Endothelial cell of umbilical vein (primary cell): Measurements from ENCODE around the gene RASL10B. TPM values are rescaled to one million over a fixed set of nuclear protein-coding genes. Genes with fewer than 3 reads are reported as not detected.
A peak's percentile ranks its signal among the peaks of the same experiment; 100 is the strongest.

ENCODE experiments used
- BruUV-seq: library from RNA; stranded (reverse); fragments of 400-500 nt; replicated peaks from 2 replicates; lab custom pipeline; 2021; lab: Mats Ljungman, UMichigan
- CTCF ChIA-PET: fragments of 300-600, 350-600 bp; sonication (Branson Sonifier 250); formaldehyde crosslinking; loops from one replicate; lab custom pipeline; 2021; ENCODE audit warnings: antibody characterized with exemption, inconsistent platforms; lab: Charles Lee
- POLR2A ChIA-PET: fragments of 300-600, 350-600 bp; sonication (Branson Sonifier 250); formaldehyde crosslinking; loops from one replicate; lab custom pipeline; 2021; ENCODE audit warnings: antibody characterized with exemption, inconsistent platforms; lab: Charles Lee
- DNase-seq: peaks from one replicate; pipeline ENCODE4 v3.0.0-alpha.2; 2011; ENCODE audit warnings: low read depth, low spot score
- FAIRE-seq: peaks from 2 replicates; lab custom pipeline; 2011; peaks lifted over from hg19 to GRCh38; lab: Jason Lieb, UNC
- H2AFZ ChIP-seq: 2 replicates; pipeline ENCODE4 v1.6.0; 2012; ENCODE audit warnings: low read depth, low read length, control low read depth, inconsistent platforms
- H3K27ac ChIP-seq: 2 replicates; pipeline ENCODE4 v1.5.1; 2011; ENCODE audit warnings: low read depth, mild to moderate bottlenecking, control low read depth, low read length, moderate library complexity; ENCODE audit not compliant: insufficient read depth
- H3K27me3 ChIP-seq, 2 experiments: 2 replicates each; pipeline versions ENCODE4 v1.6.0 to v1.6.1; 2011; ENCODE audit warnings: low read length in 2 of 2, mixed read lengths in 1 of 2; ENCODE audit not compliant: control insufficient read depth in 2 of 2, insufficient read depth in 2 of 2
- H3K36me3 ChIP-seq, 2 experiments: 2 replicates in 1 of 2; 3 replicates in 1 of 2; pipeline ENCODE4 v1.5.1; 2011; ENCODE audit warnings: low read length in 2 of 2, mild to moderate bottlenecking in 1 of 2, moderate library complexity in 1 of 2; ENCODE audit not compliant: control insufficient read depth in 2 of 2, insufficient read depth in 2 of 2; ENCODE audit errors: extremely low read depth in 1 of 2
- H3K4me1 ChIP-seq: 3 replicates; pipeline ENCODE4 v1.5.1; 2011; ENCODE audit warnings: mild to moderate bottlenecking, low read length; ENCODE audit not compliant: control insufficient read depth, insufficient read depth; ENCODE audit errors: extremely low read depth
- H3K4me2 ChIP-seq: 2 replicates; pipeline ENCODE4 v1.6.1; 2011; ENCODE audit warnings: low read length, control low read depth, mixed read lengths; ENCODE audit not compliant: insufficient read depth
- H3K4me3 ChIP-seq, 3 experiments: fragments of 200-600 bp in 1 of 3; sonication (generic), shearing (Covaris generic) in 1 of 3; replicated peaks in 1 of 3; 2 replicates each; pipeline ENCODE4 v1.5.1; 2011 to 2016; ENCODE audit warnings: control low read depth in 3 of 3, low read length in 3 of 3, mild to moderate bottlenecking in 2 of 3, inconsistent platforms in 1 of 3, low read depth in 1 of 3, moderate library complexity in 1 of 3; ENCODE audit not compliant: insufficient read depth in 1 of 3
- H3K79me2 ChIP-seq: 2 replicates; pipeline ENCODE4 v1.6.0; 2012; ENCODE audit warnings: low read length, inconsistent platforms; ENCODE audit not compliant: control insufficient read depth, insufficient read depth
- H3K9ac ChIP-seq: replicated peaks from 2 replicates; pipeline ENCODE3; 2011; ENCODE audit warnings: low read length, control low read depth; ENCODE audit not compliant: insufficient read depth; ENCODE audit errors: extremely low read depth
- H3K9me1 ChIP-seq: replicated peaks from 3 replicates; pipeline ENCODE4 v1.6.0; 2011; ENCODE audit warnings: mild to moderate bottlenecking, low read length; ENCODE audit not compliant: control insufficient read depth, insufficient read depth; ENCODE audit errors: extremely low read depth
- H3K9me3 ChIP-seq: replicated peaks from 2 replicates; pipeline ENCODE4 v1.5.1; 2012; ENCODE audit warnings: low read length, inconsistent platforms; ENCODE audit not compliant: control insufficient read depth, insufficient read depth
- H4K20me1 ChIP-seq: replicated peaks from 2 replicates; pipeline ENCODE3; 2011; ENCODE audit warnings: mild to moderate bottlenecking, low read length; ENCODE audit not compliant: control insufficient read depth, insufficient read depth; ENCODE audit errors: extremely low read depth
- GATA2 ChIP-seq: IDR thresholded peaks from 2 replicates; pipeline ENCODE4 v1.7.0; 2011; ENCODE audit warnings: low read depth, mild to moderate bottlenecking, moderate library complexity, mixed read lengths, low read length; ENCODE audit not compliant: insufficient read length, insufficient read depth
- JUN ChIP-seq: IDR thresholded peaks from 2 replicates; pipeline ENCODE4 v1.6.1; 2011; ENCODE audit warnings: borderline replicate concordance, low read depth; ENCODE audit not compliant: insufficient read length, insufficient read depth
- MYC ChIP-seq: IDR thresholded peaks from one replicate; pipeline ENCODE4 v1.6.1; 2011; ENCODE audit warnings: mild to moderate bottlenecking, low read depth, low read length
- POLR2A ChIP-seq: IDR thresholded peaks from 2 replicates; pipeline ENCODE4 v1.6.1; 2012; ENCODE audit warnings: low read depth, mild to moderate bottlenecking, control low read depth, low read length
- dilution Hi-C: fragments of 300-500 bp; cut with MboI; formaldehyde crosslinking; loops from one replicate; pipeline ENCODE4 v1.15.0; 2019; ENCODE audit warnings: low sequenced_read_pairs; ENCODE audit not compliant: extremely low pct_ligation_motif_present
- intact Hi-C: fragments of 100-400 bp; cut with micrococcal nuclease; formaldehyde crosslinking; loops from one replicate; pipeline ENCODE4 v1.10.0; 2022
- polyA plus RNA-seq, 4 experiments: library from polyadenylated mRNA; depleted of rRNA in 3 of 4; stranded (reverse) in 3 of 4; unstranded in 1 of 4; fragments of >200 nt; gene quantifications; 2 replicates each; pipeline versions ENCODE4 v1.2.1 to v1.2.3, GENCODE V29; 2011 to 2012; ENCODE audit warnings: missing spikeins in 1 of 4
- total RNA-seq: library from RNA; stranded (reverse); gene quantifications from 2 replicates; pipeline ENCODE4 v1.2.3, GENCODE V29; 2021
- TF ChIP-seq, protein P1 (sequence below), 2 donors: IDR thresholded peaks; 1 replicate in 1 of 2; 2 replicates in 1 of 2; pipeline ENCODE4 v1.5.1; 2011; ENCODE audit warnings: low read length in 2 of 2, mild to moderate bottlenecking in 2 of 2, moderate library complexity in 2 of 2, control low read depth in 1 of 2, inconsistent platforms in 1 of 2, low read depth in 1 of 2; ENCODE audit not compliant: insufficient read depth in 1 of 2; ENCODE audit errors: extremely low read depth in 1 of 2
- TF ChIP-seq, protein P2 (sequence below): IDR thresholded peaks from 2 replicates; pipeline ENCODE4 v1.6.1; 2011; ENCODE audit not compliant: insufficient read depth, insufficient read length

RASL10B gene
- total and polyA plus RNA-seq, 2 donors (not counting 3 experiments of a cell fraction or from before 2014, with no cell fraction given): 0.19 to 0.71 TPM

GRCh38 chr17:35740997-35741931, 9.8 kb downstream of the RASL10B start:
- Histone ChIP-seq H3K9me3 (no peaks in the 10 kb centered on the region), H3K4me1 (no peaks in the 10 kb centered on the region), H3K4me2 (no peak overlapping the region), H3K36me3 (no peaks in the 10 kb centered on the region), H3K9ac (no peak overlapping the region), H3K4me3 (no peak overlapping the region), H3K27ac (no peak overlapping the region), H3K27me3 (peaks cover 32 to 37% of the 10 kb centered on the region in 2 experiments), H2AFZ (no peak overlapping the region), H3K9me1 (no peaks in the 10 kb centered on the region), H4K20me1 (no peaks in the 10 kb centered on the region), H3K79me2 (no peaks in the 10 kb centered on the region)
- BruUV-seq: no TSS peak
- TF ChIP-seq, protein P1, sequence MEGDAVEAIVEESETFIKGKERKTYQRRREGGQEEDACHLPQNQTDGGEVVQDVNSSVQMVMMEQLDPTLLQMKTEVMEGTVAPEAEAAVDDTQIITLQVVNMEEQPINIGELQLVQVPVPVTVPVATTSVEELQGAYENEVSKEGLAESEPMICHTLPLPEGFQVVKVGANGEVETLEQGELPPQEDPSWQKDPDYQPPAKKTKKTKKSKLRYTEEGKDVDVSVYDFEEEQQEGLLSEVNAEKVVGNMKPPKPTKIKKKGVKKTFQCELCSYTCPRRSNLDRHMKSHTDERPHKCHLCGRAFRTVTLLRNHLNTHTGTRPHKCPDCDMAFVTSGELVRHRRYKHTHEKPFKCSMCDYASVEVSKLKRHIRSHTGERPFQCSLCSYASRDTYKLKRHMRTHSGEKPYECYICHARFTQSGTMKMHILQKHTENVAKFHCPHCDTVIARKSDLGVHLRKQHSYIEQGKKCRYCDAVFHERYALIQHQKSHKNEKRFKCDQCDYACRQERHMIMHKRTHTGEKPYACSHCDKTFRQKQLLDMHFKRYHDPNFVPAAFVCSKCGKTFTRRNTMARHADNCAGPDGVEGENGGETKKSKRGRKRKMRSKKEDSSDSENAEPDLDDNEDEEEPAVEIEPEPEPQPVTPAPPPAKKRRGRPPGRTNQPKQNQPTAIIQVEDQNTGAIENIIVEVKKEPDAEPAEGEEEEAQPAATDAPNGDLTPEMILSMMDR (IDR thresholded peaks at IDR 0.05; ENCODE audit: extremely low read depth in 1 of 2, insufficient read depth in 1 of 2, low read depth in 1 of 2, low read length in 2 of 2): no peak
- TF ChIP-seq MYC (no peak), JUN (no peak), POLR2A (no peak), GATA2 (no peak)
- TF ChIP-seq, protein P2, sequence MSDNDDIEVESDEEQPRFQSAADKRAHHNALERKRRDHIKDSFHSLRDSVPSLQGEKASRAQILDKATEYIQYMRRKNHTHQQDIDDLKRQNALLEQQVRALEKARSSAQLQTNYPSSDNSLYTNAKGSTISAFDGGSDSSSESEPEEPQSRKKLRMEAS: peak; percentile 19
- intact Hi-C loops: no loop called here
- dilution Hi-C loops: loop anchor here (25.0 kb wide), 1 partner anchor 129 kb away; no protein-coding TSS in a partner anchor
- ChIA-PET POLR2A (no interaction called here), CTCF (interaction anchor here (1.2 to 2.0 kb wide), 2 partner anchors 8 to 128 kb away, joined by 3 to 7 read pairs; no protein-coding TSS in a partner anchor)
- no peak for DNase-seq
- FAIRE-seq: no peak
